CD4-positive, alpha-beta T cell (primary cell): ENCODE results near the gene INA. TPM values are rescaled to one million over a fixed set of nuclear protein-coding genes. Genes with fewer than 3 reads are reported as not detected.
"Not testable (repeated sequence)": the region's sequence is repeated elsewhere in the genome, so short reads cannot be mapped to it uniquely, and the experiment has no call there.

Experiments used
- ATAC-seq: fragments of 200-7000 bp; cut with Tn5 transposase; one replicate; pipeline ENCODE4 v1.10.0; 2022; ENCODE audit warnings: mild to moderate bottlenecking; ENCODE audit not compliant: poor library complexity
- CTCF ChIA-PET: fragments of 350-600 bp; sonication (Branson Sonifier 250); formaldehyde crosslinking; loops from one replicate; lab custom pipeline; 2021; ENCODE audit warnings: antibody characterized with exemption, inconsistent platforms; lab: Charles Lee
- POLR2A ChIA-PET: fragments of 350-600 bp; sonication (Branson Sonifier 250); formaldehyde crosslinking; loops from one replicate; lab custom pipeline; 2021; ENCODE audit warnings: antibody characterized with exemption, inconsistent platforms; lab: Charles Lee
- DNase-seq, 14 experiments: peaks; one replicate each; pipeline ENCODE4 v3.0.0-alpha.2; 2013 to 2020; ENCODE audit warnings: mixed read lengths in 2 of 14
- H3K27ac ChIP-seq, 2 donors: one replicate each; pipeline versions ENCODE4 v1.5.1 to v1.7.0; 2013; ENCODE audit warnings: low read length in 2 of 2, low read depth in 1 of 2, mild to moderate bottlenecking in 1 of 2
- H3K27me3 ChIP-seq, 2 experiments: 1 replicate in 1 of 2; 2 replicates in 1 of 2; pipeline versions ENCODE4 v1.6.1 to v1.7.0; 2013; ENCODE audit warnings: low read length in 2 of 2, control low read depth in 1 of 2, mild to moderate bottlenecking in 1 of 2, moderate library complexity in 1 of 2; ENCODE audit not compliant: insufficient read depth in 2 of 2, control insufficient read depth in 1 of 2
- H3K36me3 ChIP-seq: one replicate; pipeline ENCODE4 v1.6.1; 2013; ENCODE audit warnings: low read length, control low read depth; ENCODE audit not compliant: insufficient read depth
- H3K4me1 ChIP-seq: one replicate; pipeline ENCODE4 v1.6.1; 2013; ENCODE audit warnings: low read length, control low read depth; ENCODE audit not compliant: insufficient read depth
- H3K4me3 ChIP-seq: one replicate; pipeline ENCODE4 v1.5.1; 2013; ENCODE audit warnings: mild to moderate bottlenecking, low read length, moderate library complexity
- H3K9me3 ChIP-seq, 2 experiments: 1 replicate in 1 of 2; 2 replicates in 1 of 2; pipeline versions ENCODE4 v1.6.1 to v1.7.0; 2013; ENCODE audit warnings: low read length in 2 of 2, mild to moderate bottlenecking in 2 of 2, control low read depth in 1 of 2, moderate library complexity in 1 of 2; ENCODE audit not compliant: control insufficient read depth in 1 of 2, insufficient read depth in 1 of 2
- H3K27ac Mint-ChIP-seq: one replicate; pipeline ENCODE4 v1.8.0; 2020; ENCODE audit warnings: mixed read lengths
- H3K27me3 Mint-ChIP-seq: one replicate; pipeline ENCODE4 v1.8.0; 2021; ENCODE audit warnings: mixed read lengths
- H3K36me3 Mint-ChIP-seq: one replicate; pipeline ENCODE4 v1.8.0; 2021; ENCODE audit warnings: low read depth, mixed read lengths
- H3K4me1 Mint-ChIP-seq: one replicate; pipeline ENCODE4 v1.8.0; 2021; ENCODE audit warnings: low read depth, mixed read lengths
- H3K4me3 Mint-ChIP-seq: one replicate; pipeline ENCODE4 v1.8.0; 2020; ENCODE audit warnings: mild to moderate bottlenecking, mixed read lengths
- H3K9me3 Mint-ChIP-seq: one replicate; pipeline ENCODE4 v1.8.0; 2020; ENCODE audit warnings: mixed read lengths
- CTCF ChIP-seq: fragments of 200-600 bp; IDR thresholded peaks from one replicate; pipeline ENCODE4 v1.8.0; 2022; ENCODE audit warnings: antibody characterized with exemption, mild to moderate bottlenecking
- intact Hi-C, 2 experiments: fragments of 100-400 bp; cut with DNase I in 1 of 2; cut with micrococcal nuclease in 1 of 2; formaldehyde crosslinking; loops; one replicate each; pipeline versions ENCODE4 v1.15.1 to v1.9.0; 2023 to 2025; cut with DNase I, micrococcal nuclease
- total RNA-seq, 174 experiments: library from RNA in 2 of 174; stranded (reverse) in 2 of 174; gene quantifications; one replicate each; pipeline ENCODE4 v1.2.3 and lab custom pipeline; 2021 to 2026

Gene INA
- total RNA-seq, 2 experiments from 2014 or later, result not detected

GRCh38 chr10:103238506-103239252, 38.3 kb upstream of the INA start:
- Histone ChIP-seq H3K27me3 (no peaks in the 10 kb centered on the region), H3K36me3 (no peaks in the 10 kb centered on the region), H3K9me3 (no peaks in the 10 kb centered on the region), H3K27ac (no peak overlapping the region), H3K4me3 (no peak overlapping the region), H3K4me1 (peaks cover 5% of the 10 kb centered on the region)
- ATAC-seq, result no peak
- Mint-ChIP-seq H3K27me3 (no peaks in the 10 kb centered on the region), H3K9me3 (no peaks in the 10 kb centered on the region), H3K27ac (no peak overlapping the region), H3K4me1 (peaks cover 6% of the 10 kb centered on the region), H3K4me3 (no peak overlapping the region), H3K36me3 (no peaks in the 10 kb centered on the region)
- POLR2A ChIA-PET, result no interaction called here
- no peak for TF ChIP-seq CTCF
- CTCF ChIA-PET, result interaction anchor here (0.7 kb wide), 1 partner anchor 29 kb away, joined by 3 read pairs; no protein-coding TSS in a partner anchor
- no peak for DNase-seq
- intact Hi-C loops, result loop anchor here in 1 of 2 experiments (10.0 kb wide), 1 partner anchor 104 kb away; no protein-coding TSS in a partner anchor

- ChIA-PET POLR2A (interaction anchor here (0.7 kb wide), 1 partner anchor 324 kb away, joined by 3 read pairs; the partner anchor contains the start of gene CNNM2), CTCF (no interaction called here)
- peaks cover 0 to 2% of the 10 kb centered on the region in 2 experiments for H3K27me3 ChIP-seq
- no peak overlapping the region for H3K4me3 Mint-ChIP-seq
- no peak for TF ChIP-seq CTCF
- intact Hi-C loops, result loop anchor here in 1 of 2 experiments (10.0 kb wide), 1 partner anchor 167 kb away; no protein-coding TSS in a partner anchor
- H3K9me3 ChIP-seq, result no peaks in the 10 kb centered on the region
- H3K4me3 ChIP-seq, result no peak overlapping the region
- ATAC-seq, result no peak
- H3K36me3 Mint-ChIP-seq, result no peaks in the 10 kb centered on the region
- peaks cover 7% of the 10 kb centered on the region for H3K4me1 ChIP-seq
- peaks cover 6% of the 10 kb centered on the region for H3K4me1 Mint-ChIP-seq
- no peaks in the 10 kb centered on the region for H3K9me3 Mint-ChIP-seq
- no peak overlapping the region for H3K27ac ChIP-seq
- no peaks in the 10 kb centered on the region for H3K36me3 ChIP-seq
- H3K27me3 Mint-ChIP-seq, result no peaks in the 10 kb centered on the region
- peak in 2 of 14 experiments; percentile 57 to 69 for DNase-seq
- H3K27ac Mint-ChIP-seq, result no peak overlapping the region
Measured at GRCh38 chr10:103241262-103242011, 35.5 kb upstream of the INA start.

- H3K9me3 ChIP-seq, result no peaks in the 10 kb centered on the region
- CTCF ChIA-PET, result interaction anchor here (0.6 to 1.5 kb wide), 7 partner anchors 9 to 502 kb away, joined by 3 to 7 read pairs (median 3); partner anchors contain the start of genes CNNM2 and CYP17A1
- Mint-ChIP-seq H3K27me3 (no peaks in the 10 kb centered on the region), H3K27ac (no peak overlapping the region), H3K4me1 (peaks cover 6% of the 10 kb centered on the region), H3K36me3 (no peaks in the 10 kb centered on the region), H3K9me3 (no peaks in the 10 kb centered on the region), H3K4me3 (no peak overlapping the region)
- intact Hi-C loops, result loop anchor here (1.0 to 10.0 kb wide), 3 partner anchors 170 to 409 kb away; no protein-coding TSS in a partner anchor
- no peak overlapping the region for H3K4me3 ChIP-seq
- peaks cover 0 to 2% of the 10 kb centered on the region in 2 experiments for H3K27me3 ChIP-seq
- ATAC-seq, result peak; percentile 60
- POLR2A ChIA-PET, result interaction anchor here (1.4 kb wide), 1 partner anchor 327 kb away, joined by 13 read pairs; the partner anchor contains the start of gene CNNM2
- peaks cover 7% of the 10 kb centered on the region for H3K4me1 ChIP-seq
- peak; percentile 41 to 82 (median 52) for DNase-seq
- TF ChIP-seq CTCF, result peak; percentile 83
- H3K36me3 ChIP-seq, result no peaks in the 10 kb centered on the region
- H3K27ac ChIP-seq, result no peak overlapping the region
Measured at GRCh38 chr10:103244666-103245271, 32.2 kb upstream of the INA start.

- intact Hi-C loops, result loop anchor here in 1 of 2 experiments (10.0 kb wide), 1 partner anchor 171 kb away; no protein-coding TSS in a partner anchor
- H3K27ac ChIP-seq, H3K4me3 Mint-ChIP-seq, H3K27ac Mint-ChIP-seq, H3K4me3 ChIP-seq, H3K36me3 ChIP-seq, H3K27me3 ChIP-seq, H3K27me3 Mint-ChIP-seq, H3K9me3 ChIP-seq, POLR2A ChIA-PET, H3K4me1 ChIP-seq, H3K36me3 Mint-ChIP-seq, H3K9me3 Mint-ChIP-seq, H3K4me1 Mint-ChIP-seq, DNase-seq, ATAC-seq, CTCF ChIA-PET: not testable (repeated sequence)
Measured at GRCh38 chr10:103245587-103245986, 31.4 kb upstream of the INA start, which contains the start of gene RPEL1. Gene RPEL1 (plus strand): TSS chr10:103245887. CDS start chr10:103245997, 110 bp downstream.
